Mesodermal cell (in vitro differentiated cells): Measurements from ENCODE around the gene TKT.

Experiments used
- H3K27ac ChIP-seq: 2 replicates; pipeline ENCODE4 v1.7.0; 2013; ENCODE audit warnings: mild to moderate bottlenecking, low read depth, low read length, moderate library complexity; ENCODE audit not compliant: severe bottlenecking
- H3K36me3 ChIP-seq: 2 replicates; pipeline ENCODE4 v1.7.1; 2013; ENCODE audit warnings: mild to moderate bottlenecking, low read length, moderate library complexity; ENCODE audit not compliant: control insufficient read depth, insufficient read depth
- H3K4me1 ChIP-seq: one replicate; pipeline ENCODE4 v1.7.1; 2013; ENCODE audit warnings: mild to moderate bottlenecking, low read length; ENCODE audit not compliant: insufficient read depth, control insufficient read depth, poor library complexity, severe bottlenecking
- H3K4me3 ChIP-seq: 2 replicates; pipeline ENCODE4 v1.7.0; 2013; ENCODE audit warnings: low read length, control low read depth, mild to moderate bottlenecking; ENCODE audit not compliant: insufficient read depth, poor library complexity, severe bottlenecking; ENCODE audit errors: extremely low read depth
- H3K9me3 ChIP-seq: 2 replicates; pipeline ENCODE4 v1.7.1; 2013; ENCODE audit warnings: mild to moderate bottlenecking, low read length, moderate library complexity; ENCODE audit not compliant: control insufficient read depth
- WGBS, 2 experiments: methylation state at CpG; one replicate each; pipeline ENCODE4 v1.1.5; 2013; ENCODE audit warnings: missing lambda C conversion rate in 2 of 2; ENCODE audit not compliant: insufficient coverage in 2 of 2; 5-methylcytosine and 5-hydroxymethylcytosine counted together

Gene TKT

GRCh38 chr3:53187430-53187829 lies 68.4 kb downstream of the TKT start:
- no peak overlapping the region for H3K27ac ChIP-seq
- H3K9me3 ChIP-seq, result no peaks in the 10 kb centered on the region
- no peak overlapping the region for H3K4me3 ChIP-seq
- peaks cover 55% of the 10 kb centered on the region for H3K36me3 ChIP-seq
- H3K4me1 ChIP-seq, result no peaks in the 10 kb centered on the region
- WGBS, 2 experiments, result 100% methylated on average over 1 of the region's 4 CpGs

GRCh38 chr3:53186726-53187125 lies 69.1 kb downstream of the TKT start:
- WGBS, 2 experiments, result 96 to 100% methylated on average over 5 to 7 of the region's 9 CpGs
- Histone ChIP-seq H3K27ac (no peak overlapping the region), H3K9me3 (no peaks in the 10 kb centered on the region), H3K36me3 (peaks cover 53% of the 10 kb centered on the region), H3K4me1 (no peaks in the 10 kb centered on the region), H3K4me3 (no peak overlapping the region)

- WGBS, 2 experiments, result 93 to 100% methylated on average over 6 to 13 of the region's 20 CpGs
- Histone ChIP-seq H3K27ac (no peak overlapping the region), H3K36me3 (peaks cover 60% of the 10 kb centered on the region), H3K4me1 (no peaks in the 10 kb centered on the region), H3K9me3 (no peaks in the 10 kb centered on the region), H3K4me3 (no peak overlapping the region)
Measured at GRCh38 chr3:53185761-53186465, 69.9 kb downstream of the TKT start.

DNA sequence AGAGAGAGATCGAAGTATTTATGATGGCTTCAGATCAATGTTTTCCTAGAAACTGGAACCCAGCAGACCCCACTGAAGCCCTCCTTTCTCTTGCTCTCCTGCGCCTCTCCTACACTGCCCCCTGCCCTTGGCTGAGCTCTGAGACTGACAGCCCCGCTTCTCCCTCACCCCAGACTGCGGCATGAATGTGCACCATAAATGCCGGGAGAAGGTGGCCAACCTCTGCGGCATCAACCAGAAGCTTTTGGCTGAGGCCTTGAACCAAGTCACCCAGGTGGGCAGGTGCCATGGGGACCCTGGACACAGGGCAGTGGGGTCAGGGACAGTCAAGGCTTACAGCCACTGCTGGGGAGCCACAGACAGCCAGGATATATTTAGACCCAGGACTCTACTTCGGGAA lies 71.1 kb downstream of the TKT start:
- Histone ChIP-seq H3K9me3 (no peaks in the 10 kb centered on the region), H3K4me3 (no peak overlapping the region), H3K4me1 (no peaks in the 10 kb centered on the region), H3K27ac (no peak overlapping the region), H3K36me3 (peaks cover 59% of the 10 kb centered on the region)
- WGBS, 2 experiments, result 95 to 96% methylated on average over 5 to 6 of the region's 7 CpGs

DNA sequence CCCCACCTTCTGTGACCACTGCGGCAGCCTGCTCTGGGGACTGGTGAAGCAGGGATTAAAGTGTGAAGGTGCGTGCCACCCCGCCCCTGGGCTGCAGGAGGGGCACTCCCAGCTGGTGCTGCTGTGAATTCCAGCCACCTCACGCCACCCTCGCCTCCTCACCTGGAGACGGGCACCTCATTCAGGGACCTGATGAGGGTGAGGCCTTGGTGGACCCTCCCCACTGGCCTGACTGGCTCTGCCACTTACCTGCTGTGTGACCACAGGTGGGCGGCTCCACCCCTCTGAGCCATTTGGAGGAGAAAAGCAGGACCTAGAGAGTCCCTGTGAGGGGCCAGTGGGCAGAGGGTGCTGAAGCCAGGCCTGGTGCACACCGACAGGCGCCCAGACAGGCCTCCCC lies 72.3 kb downstream of the TKT start:
- 96 to 100% methylated on average over 8 to 9 of the region's 9 CpGs for WGBS, 2 experiments
- peaks cover 60% of the 10 kb centered on the region for H3K36me3 ChIP-seq
- H3K4me1 ChIP-seq, result no peaks in the 10 kb centered on the region

GRCh38 chr3:53182764-53183355 lies 73.0 kb downstream of the TKT start:
- peaks cover 59% of the 10 kb centered on the region for H3K36me3 ChIP-seq
- H3K9me3 ChIP-seq, result no peaks in the 10 kb centered on the region
- WGBS, 2 experiments, result 60 to 79% methylated on average over 12 to 18 of the region's 20 CpGs
- no peak overlapping the region for H3K27ac ChIP-seq
- no peak overlapping the region for H3K4me3 ChIP-seq
- no peaks in the 10 kb centered on the region for H3K4me1 ChIP-seq

More for the DNA sequence above, 72.3 kb downstream of the TKT start:
- Histone ChIP-seq H3K9me3 (no peaks in the 10 kb centered on the region), H3K27ac (no peak overlapping the region), H3K4me3 (no peak overlapping the region)

GRCh38 chr3:53181528-53181927 lies 74.3 kb downstream of the TKT start:
- WGBS, 2 experiments, result 95 to 97% methylated on average over 10 to 11 of the region's 11 CpGs

GRCh38 chr3:53181024-53181371 lies 74.8 kb downstream of the TKT start:
- Histone ChIP-seq H3K4me3 (no peak overlapping the region), H3K4me1 (no peaks in the 10 kb centered on the region), H3K27ac (no peak overlapping the region), H3K36me3 (peaks cover 57% of the 10 kb centered on the region), H3K9me3 (no peaks in the 10 kb centered on the region)
- whole genome bisulfite sequencing, 2 experiments, result 97 to 100% methylated on average over 3 of the region's 4 CpGs

More at GRCh38 chr3:53181528-53181927, 74.3 kb downstream of the TKT start:
- Histone ChIP-seq H3K36me3 (peaks cover 57% of the 10 kb centered on the region), H3K4me3 (no peak overlapping the region), H3K9me3 (no peaks in the 10 kb centered on the region), H3K4me1 (no peaks in the 10 kb centered on the region), H3K27ac (no peak overlapping the region)

GRCh38 chr3:53180305-53181023 lies 75.4 kb downstream of the TKT start:
- H3K4me3 ChIP-seq, result no peak overlapping the region
- no peaks in the 10 kb centered on the region for H3K4me1 ChIP-seq
- no peaks in the 10 kb centered on the region for H3K9me3 ChIP-seq
- peaks cover 52% of the 10 kb centered on the region for H3K36me3 ChIP-seq
- WGBS, 2 experiments, result 92 to 96% methylated on average over 9 of the region's 11 CpGs
- H3K27ac ChIP-seq, result no peak overlapping the region

DNA sequence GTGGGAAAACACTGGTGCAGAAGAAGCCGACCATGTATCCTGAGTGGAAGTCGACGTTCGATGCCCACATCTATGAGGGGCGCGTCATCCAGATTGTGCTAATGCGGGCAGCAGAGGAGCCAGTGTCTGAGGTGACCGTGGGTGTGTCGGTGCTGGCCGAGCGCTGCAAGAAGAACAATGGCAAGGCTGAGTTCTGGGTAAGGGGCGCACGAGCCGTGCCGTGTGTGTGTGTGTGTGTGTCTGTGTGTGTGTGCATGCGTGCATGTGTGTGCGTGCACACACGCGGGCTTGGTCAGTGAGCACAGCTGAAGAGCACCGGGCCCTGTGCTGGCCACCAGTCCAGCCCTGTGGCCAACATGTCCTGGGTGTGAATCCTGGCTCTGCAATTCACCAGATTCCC lies 76.2 kb downstream of the TKT start:
- Histone ChIP-seq H3K4me1 (no peaks in the 10 kb centered on the region), H3K4me3 (no peak overlapping the region), H3K9me3 (no peaks in the 10 kb centered on the region), H3K27ac (no peak overlapping the region), H3K36me3 (peaks cover 45% of the 10 kb centered on the region)
- WGBS, 2 experiments, result 96% methylated on average over 15 to 20 of the region's 20 CpGs

GRCh38 chr3:53178246-53178645 lies 77.6 kb downstream of the TKT start:
- Histone ChIP-seq H3K27ac (no peak overlapping the region), H3K9me3 (no peaks in the 10 kb centered on the region), H3K4me1 (no peaks in the 10 kb centered on the region), H3K36me3 (peaks cover 52% of the 10 kb centered on the region), H3K4me3 (no peak overlapping the region)
- 85 to 93% methylated on average over 6 to 10 of the region's 15 CpGs for WGBS, 2 experiments
